IMR-90 (cell line): ENCODE data around the gene IFNA16. TPM values are rescaled to one million over a fixed set of nuclear protein-coding genes. Genes with fewer than 3 reads are reported as not detected.

ENCODE experiments used
- BHLHE40 ChIP-seq: fragments of 150-350 bp; IDR thresholded peaks from 2 replicates; pipeline ENCODE4 v1.6.1; 2016; ENCODE audit warnings: mild to moderate bottlenecking, low read depth, low read length
- CHD1 ChIP-seq: IDR thresholded peaks from 2 replicates; pipeline ENCODE4 v1.6.1; 2012; ENCODE audit warnings: low read depth, low read length, improper control_type of control experiment
- FOS ChIP-seq: fragments of 150-350 bp; IDR thresholded peaks from 2 replicates; pipeline ENCODE4 v1.6.1; 2016; ENCODE audit warnings: low read depth, low read length
- MXI1 ChIP-seq: IDR thresholded peaks from 2 replicates; pipeline ENCODE4 v1.6.1; 2012; ENCODE audit warnings: low read depth, mild to moderate bottlenecking, low read length, moderate library complexity, borderline replicate concordance
- RCOR1 ChIP-seq: IDR thresholded peaks from 2 replicates; pipeline ENCODE4 v1.6.1; 2012; ENCODE audit warnings: mild to moderate bottlenecking, low read length, improper control_type of control experiment; ENCODE audit not compliant: insufficient replicate concordance
- RFX5 ChIP-seq: IDR thresholded peaks from 2 replicates; pipeline ENCODE4 v1.8.0; 2012; ENCODE audit warnings: low read depth, mild to moderate bottlenecking, low read length, moderate library complexity
- SMC3 ChIP-seq: fragments of 150-350 bp; IDR thresholded peaks from 2 replicates; pipeline ENCODE4 v1.6.1; 2016; ENCODE audit warnings: low read depth, mild to moderate bottlenecking, antibody characterized with exemption, low read length, moderate library complexity
- polyA plus RNA-seq, 3 experiments: library from polyadenylated mRNA; depleted of rRNA; stranded (reverse); fragments of >200 nt; gene quantifications; 2 replicates each; pipeline ENCODE4 v1.2.3, GENCODE V29; 2012; ENCODE audit warnings: low replicate concordance in 1 of 3
- total RNA-seq: library from RNA; depleted of rRNA; stranded (reverse); fragments of >200 nt; gene quantifications from 2 replicates; pipeline ENCODE4 v1.2.3, GENCODE V29; 2012

The IFNA16 gene
- total and polyA plus RNA-seq, 2 of the 4 experiments (the other 2 are of a cell fraction) = not detected

DNA sequence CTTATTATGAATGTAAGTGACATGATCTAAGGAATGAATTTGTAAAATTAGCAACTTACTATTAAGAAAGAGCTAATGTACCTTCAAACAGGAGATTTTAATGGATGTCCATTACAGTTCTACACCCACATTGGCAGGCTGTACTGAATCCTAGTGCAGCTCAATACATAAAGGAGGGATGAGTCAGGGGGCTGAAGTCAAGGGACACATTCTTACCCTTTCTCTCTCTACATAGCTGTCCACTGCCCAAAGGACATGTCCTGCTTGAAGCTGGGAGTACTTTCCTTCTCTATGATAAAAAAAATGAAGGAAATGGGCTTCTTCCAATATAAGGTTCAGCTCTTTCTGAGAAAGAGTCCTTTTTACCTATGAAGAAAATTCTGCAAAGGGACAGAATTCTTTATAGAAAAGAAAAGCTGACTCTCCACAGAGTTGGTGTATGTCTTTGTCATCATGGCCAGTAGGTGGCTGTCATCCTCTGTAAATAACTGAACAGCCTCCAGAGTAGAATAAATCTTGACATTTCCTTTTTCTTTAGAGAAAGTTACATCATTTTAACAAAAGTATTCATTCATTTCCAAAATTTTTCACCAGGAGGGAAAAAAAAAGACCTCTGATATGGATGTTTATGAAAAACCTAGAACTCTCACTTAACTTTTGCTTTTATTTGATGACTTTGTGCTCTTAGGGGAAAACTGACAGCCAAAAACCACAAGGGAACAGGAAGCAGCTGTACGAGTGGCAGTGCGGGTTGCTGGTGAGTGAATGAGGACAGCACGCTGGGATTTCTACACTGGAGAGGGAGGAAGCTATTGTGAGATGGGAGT lies 35.8 kb upstream of the IFNA16 start (continued):
- TF ChIP-seq MXI1 (no peak), RFX5 (no peak), CHD1 (no peak), FOS (no peak), RCOR1 (no peak), SMC3 (no peak), BHLHE40 (no peak)
